OCI-LY3 (cell line): Measurements from ENCODE around the gene LRRC26.

Experiments
- H2AFZ ChIP-seq: fragments of 200-600, 300-600 bp; shearing (Covaris generic); 2 replicates; pipeline ENCODE4 v1.6.0; 2014; ENCODE audit warnings: antibody characterized with exemption, low read depth, low read length
- H3K27ac ChIP-seq: fragments of 200-600, 300-600 bp; sonication (generic); 2 replicates; pipeline ENCODE4 v1.5.1; 2014; ENCODE audit warnings: mild to moderate bottlenecking, low read length, moderate library complexity, mixed read lengths
- H3K27me3 ChIP-seq: fragments of 200-600, 300-600 bp; sonication (generic); 2 replicates; pipeline ENCODE4 v1.6.1; 2014; ENCODE audit warnings: low read depth, low read length, mixed read lengths
- H3K36me3 ChIP-seq: fragments of 200-600, 300-600 bp; sonication (generic); replicated peaks from 2 replicates; pipeline ENCODE3; 2014; ENCODE audit warnings: low read depth, low read length, mixed read lengths
- H3K4me1 ChIP-seq: fragments of 300-600, 200-600 bp; sonication (generic); 2 replicates; pipeline ENCODE4 v1.6.1; 2014; ENCODE audit warnings: low read length, mixed read lengths
- H3K4me2 ChIP-seq: fragments of 200-600, 300-600 bp; sonication (generic); 2 replicates; pipeline ENCODE4 v1.6.1; 2014; ENCODE audit warnings: low read length, mixed read lengths
- H3K4me3 ChIP-seq: fragments of 300-600, 200-600 bp; sonication (generic); 2 replicates; pipeline ENCODE4 v1.5.1; 2014; ENCODE audit warnings: antibody characterized with exemption, mild to moderate bottlenecking, low read length, moderate library complexity
- H3K79me2 ChIP-seq: fragments of 300-600, 200-600 bp; shearing (Covaris generic); 2 replicates; pipeline ENCODE4 v1.6.1; 2014; ENCODE audit warnings: mild to moderate bottlenecking, low read length, mixed read lengths
- H3K9ac ChIP-seq: fragments of 300-600, 200-600 bp; shearing (Covaris generic); 2 replicates; pipeline ENCODE4 v1.6.0; 2014; ENCODE audit warnings: mild to moderate bottlenecking, low read length, moderate library complexity
- H3K9me3 ChIP-seq: fragments of 200-600, 300-600 bp; shearing (Covaris generic); 2 replicates; pipeline ENCODE4 v1.6.1; 2014; ENCODE audit warnings: low read length, mixed read lengths; ENCODE audit not compliant: insufficient read depth
- H4K20me1 ChIP-seq: fragments of 200-600, 300-600 bp; sonication (generic); 2 replicates; pipeline ENCODE4 v1.6.1; 2016; ENCODE audit warnings: low read length, mixed read lengths; ENCODE audit not compliant: insufficient read depth
- CTCF ChIP-seq: fragments of 200-600, 300-600 bp; sonication (generic); IDR thresholded peaks from 2 replicates; pipeline ENCODE4 v1.5.1; 2014; ENCODE audit warnings: antibody characterized with exemption, low read length, low read depth
- EZH2phosphoT487 ChIP-seq: fragments of 200-600 bp; shearing (Covaris generic); IDR thresholded peaks from 2 replicates; pipeline ENCODE4 v1.6.1; 2018; ENCODE audit warnings: antibody characterized with exemption, mixed run types, low read depth

Gene LRRC26

GRCh38 chr9:137138722-137139467 lies 31.0 kb downstream of the LRRC26 start, which contains the start of gene GRIN1:
Gene GRIN1, plus strand, starts transcription at chr9:137139154. Its CDS starts 333 bp downstream, at chr9:137139487.
- H3K9me3 ChIP-seq: no peaks in the 10 kb centered on the region
- 0 out of 2 replicates have a peak, but pooled peaks cover 19% of the 10 kb centered on the region for H3K27me3 ChIP-seq
- no peak within 1 kb of the TSS for H3K27ac ChIP-seq
- no peak within 1 kb of the TSS for H2AFZ ChIP-seq
- H3K9ac ChIP-seq: no peak within 1 kb of the TSS
- no peak within 1 kb of the TSS for H3K4me2 ChIP-seq
- TF ChIP-seq CTCF: no peak
- no peak for TF ChIP-seq EZH2phosphoT487
- H3K4me1 ChIP-seq: no peaks in the 10 kb centered on the region
- H3K79me2 ChIP-seq: no peaks in the 10 kb centered on the region
- no peaks in the 10 kb centered on the region for H3K36me3 ChIP-seq
- no peak within 1 kb of the TSS for H3K4me3 ChIP-seq
- no peaks in the 10 kb centered on the region for H4K20me1 ChIP-seq

- H3K9me3 ChIP-seq: no peaks in the 10 kb centered on the region
- no peak overlapping the region for H3K27ac ChIP-seq
- TF ChIP-seq CTCF (no peak), EZH2phosphoT487 (no peak)
- H3K79me2 ChIP-seq: no peaks in the 10 kb centered on the region
- no peak overlapping the region for H2AFZ ChIP-seq
- H3K4me2 ChIP-seq: no peak overlapping the region
- H3K4me1 ChIP-seq: no peaks in the 10 kb centered on the region
- H4K20me1 ChIP-seq: no peaks in the 10 kb centered on the region
- H3K9ac ChIP-seq: no peak overlapping the region
- 0 out of 2 replicates have a peak, but pooled peaks cover 13% of the 10 kb centered on the region for H3K27me3 ChIP-seq
- no peak overlapping the region for H3K4me3 ChIP-seq
- no peaks in the 10 kb centered on the region for H3K36me3 ChIP-seq
These were observed 31.7 kb downstream of the LRRC26 start for GRCh38 chr9:137138058-137138721.

GRCh38 chr9:137136881-137137607 lies 32.8 kb downstream of the LRRC26 start:
- Histone ChIP-seq H3K9ac (no peak overlapping the region), H3K9me3 (no peaks in the 10 kb centered on the region), H3K27me3 (0 out of 2 replicates have a peak, but pooled peaks cover 7% of the 10 kb centered on the region), H3K36me3 (no peaks in the 10 kb centered on the region), H3K79me2 (no peaks in the 10 kb centered on the region), H3K4me2 (no peak overlapping the region), H3K4me3 (no peak overlapping the region), H2AFZ (no peak overlapping the region), H4K20me1 (no peaks in the 10 kb centered on the region), H3K27ac (no peak overlapping the region), H3K4me1 (no peaks in the 10 kb centered on the region)
- no peak for TF ChIP-seq CTCF
- TF ChIP-seq EZH2phosphoT487: no peak
